Neural cell (in vitro differentiated cells): ENCODE results near the gene TBC1D32.

Experiments used
- CTCF ChIP-seq: fragments of 450-650 bp; IDR thresholded peaks from 2 replicates; pipeline ENCODE4 v1.5.1; 2014; ENCODE audit warnings: antibody characterized with exemption, mild to moderate bottlenecking, moderate library complexity; ENCODE audit not compliant: poor library complexity, severe bottlenecking
- EP300 ChIP-seq: fragments of 450-650 bp; conservative IDR thresholded peaks from 2 replicates; pipeline ENCODE4 v1.6.1; 2014; ENCODE audit warnings: antibody characterized with exemption, mild to moderate bottlenecking, moderate library complexity; ENCODE audit not compliant: poor library complexity, severe bottlenecking
- EZH2 ChIP-seq: fragments of 200-600, 300-800 bp; shearing (Covaris generic), sonication (generic); IDR thresholded peaks from 2 replicates; pipeline ENCODE4 v1.6.1; 2014; ENCODE audit warnings: antibody characterized with exemption, low read length, borderline replicate concordance, mild to moderate bottlenecking; ENCODE audit not compliant: insufficient read depth, poor library complexity, severe bottlenecking
- MXI1 ChIP-seq: fragments of 450-650 bp; conservative IDR thresholded peaks from 2 replicates; pipeline ENCODE4 v1.6.1; 2014; ENCODE audit warnings: antibody characterized with exemption, mild to moderate bottlenecking; ENCODE audit not compliant: poor library complexity, severe bottlenecking
- POLR2AphosphoS5 ChIP-seq: IDR thresholded peaks from 2 replicates; pipeline ENCODE4 v1.6.1; 2012
- SMC3 ChIP-seq: fragments of 450-650 bp; conservative IDR thresholded peaks from 2 replicates; pipeline ENCODE4 v1.6.1; 2014; ENCODE audit warnings: antibody characterized with exemption, mild to moderate bottlenecking, moderate library complexity; ENCODE audit not compliant: poor library complexity
- TF ChIP-seq, protein P1 (sequence below): IDR thresholded peaks from 2 replicates; pipeline ENCODE4 v1.6.1; 2012; ENCODE audit warnings: borderline replicate concordance

GRCh38 chr6:121112356-121112755, 221.9 kb downstream of the TBC1D32 start:
- TF ChIP-seq EP300 (no peak), CTCF (no peak), EZH2 (no peak), SMC3 (no peak), POLR2AphosphoS5 (no peak), MXI1 (no peak)
- TF ChIP-seq, protein P1, sequence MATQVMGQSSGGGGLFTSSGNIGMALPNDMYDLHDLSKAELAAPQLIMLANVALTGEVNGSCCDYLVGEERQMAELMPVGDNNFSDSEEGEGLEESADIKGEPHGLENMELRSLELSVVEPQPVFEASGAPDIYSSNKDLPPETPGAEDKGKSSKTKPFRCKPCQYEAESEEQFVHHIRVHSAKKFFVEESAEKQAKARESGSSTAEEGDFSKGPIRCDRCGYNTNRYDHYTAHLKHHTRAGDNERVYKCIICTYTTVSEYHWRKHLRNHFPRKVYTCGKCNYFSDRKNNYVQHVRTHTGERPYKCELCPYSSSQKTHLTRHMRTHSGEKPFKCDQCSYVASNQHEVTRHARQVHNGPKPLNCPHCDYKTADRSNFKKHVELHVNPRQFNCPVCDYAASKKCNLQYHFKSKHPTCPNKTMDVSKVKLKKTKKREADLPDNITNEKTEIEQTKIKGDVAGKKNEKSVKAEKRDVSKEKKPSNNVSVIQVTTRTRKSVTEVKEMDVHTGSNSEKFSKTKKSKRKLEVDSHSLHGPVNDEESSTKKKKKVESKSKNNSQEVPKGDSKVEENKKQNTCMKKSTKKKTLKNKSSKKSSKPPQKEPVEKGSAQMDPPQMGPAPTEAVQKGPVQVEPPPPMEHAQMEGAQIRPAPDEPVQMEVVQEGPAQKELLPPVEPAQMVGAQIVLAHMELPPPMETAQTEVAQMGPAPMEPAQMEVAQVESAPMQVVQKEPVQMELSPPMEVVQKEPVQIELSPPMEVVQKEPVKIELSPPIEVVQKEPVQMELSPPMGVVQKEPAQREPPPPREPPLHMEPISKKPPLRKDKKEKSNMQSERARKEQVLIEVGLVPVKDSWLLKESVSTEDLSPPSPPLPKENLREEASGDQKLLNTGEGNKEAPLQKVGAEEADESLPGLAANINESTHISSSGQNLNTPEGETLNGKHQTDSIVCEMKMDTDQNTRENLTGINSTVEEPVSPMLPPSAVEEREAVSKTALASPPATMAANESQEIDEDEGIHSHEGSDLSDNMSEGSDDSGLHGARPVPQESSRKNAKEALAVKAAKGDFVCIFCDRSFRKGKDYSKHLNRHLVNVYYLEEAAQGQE: no peak
